Endothelial cell of umbilical vein (primary cell): ENCODE data around the gene ABCA1.

Experiments
- CTCF ChIP-seq, 2 donors: IDR thresholded peaks; 1 replicate in 1 of 2; 2 replicates in 1 of 2; pipeline ENCODE4 v1.5.1; 2011; ENCODE audit warnings: low read length in 2 of 2, mild to moderate bottlenecking in 2 of 2, moderate library complexity in 2 of 2, control low read depth in 1 of 2, inconsistent platforms in 1 of 2, low read depth in 1 of 2; ENCODE audit not compliant: insufficient read depth in 1 of 2; ENCODE audit errors: extremely low read depth in 1 of 2
- GATA2 ChIP-seq: IDR thresholded peaks from 2 replicates; pipeline ENCODE4 v1.7.0; 2011; ENCODE audit warnings: low read depth, mild to moderate bottlenecking, moderate library complexity, mixed read lengths, low read length; ENCODE audit not compliant: insufficient read length, insufficient read depth
- POLR2A ChIP-seq: IDR thresholded peaks from 2 replicates; pipeline ENCODE4 v1.6.1; 2012; ENCODE audit warnings: low read depth, mild to moderate bottlenecking, control low read depth, low read length
- POLR2AphosphoS5 ChIP-seq: IDR thresholded peaks from 2 replicates; pipeline ENCODE4 v1.6.1; 2012; ENCODE audit warnings: low read depth, mild to moderate bottlenecking, control low read depth, low read length, moderate library complexity; ENCODE audit not compliant: insufficient read depth
- TF ChIP-seq, protein P1 (sequence below): IDR thresholded peaks from 2 replicates; pipeline ENCODE4 v1.6.1; 2011; ENCODE audit not compliant: insufficient read depth, insufficient read length

DNA sequence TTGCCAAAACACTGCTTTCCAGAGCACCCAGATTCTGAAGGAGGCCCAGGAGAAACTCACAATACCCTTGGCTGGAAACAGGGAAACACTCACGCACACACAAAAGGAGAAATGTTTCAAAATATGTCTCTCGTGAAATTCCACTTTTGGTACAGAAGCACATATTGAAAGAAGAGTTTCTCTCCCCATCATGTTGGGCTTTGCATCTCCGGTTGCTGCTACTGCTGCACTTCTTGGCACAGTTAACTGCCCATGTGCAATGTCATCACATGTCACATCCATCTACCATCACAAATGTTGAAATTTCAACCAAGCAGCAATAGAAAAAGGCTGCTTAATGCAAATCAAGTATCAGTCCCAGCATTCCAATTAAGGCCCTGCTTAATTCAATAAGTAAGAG lies 72.1 kb downstream of the ABCA1 start:
- TF ChIP-seq CTCF (IDR thresholded peaks at IDR 0.05; ENCODE audit: extremely low read depth in 1 of 2, insufficient read depth in 1 of 2, low read depth in 1 of 2, low read length in 2 of 2): no peak
- TF ChIP-seq POLR2AphosphoS5: no peak
- TF ChIP-seq POLR2A: no peak
- TF ChIP-seq, protein P1, sequence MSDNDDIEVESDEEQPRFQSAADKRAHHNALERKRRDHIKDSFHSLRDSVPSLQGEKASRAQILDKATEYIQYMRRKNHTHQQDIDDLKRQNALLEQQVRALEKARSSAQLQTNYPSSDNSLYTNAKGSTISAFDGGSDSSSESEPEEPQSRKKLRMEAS: no peak
- no peak for TF ChIP-seq GATA2
